GM21423 (cell line): ENCODE data around the gene PARD6G.

Experiments used
- ATAC-seq: cut with Tn5 transposase; IDR thresholded peaks from one replicate; pipeline ENCODE4 v1.9.1; 2021; ENCODE audit warnings: mild to moderate bottlenecking, moderate library complexity; ENCODE audit not compliant: unreplicated experiment

The PARD6G gene

GRCh38 chr18:80147418-80148325 is 99.6 kb downstream of the PARD6G start:
- ATAC-seq: peak; percentile 78

GRCh38 chr18:80147037-80147417 is 100.3 kb downstream of the PARD6G start:
- ATAC-seq: peak; percentile 39

- no peak for ATAC-seq
Measured at GRCh38 chr18:80145196-80145804, 102.0 kb downstream of the PARD6G start.

- ATAC-seq: no peak
Measured at GRCh38 chr18:80143881-80144280, 103.4 kb downstream of the PARD6G start.

GRCh38 chr18:80140455-80140985 is 106.8 kb downstream of the PARD6G start:
- ATAC-seq: no peak

- ATAC-seq: no peak
Measured at GRCh38 chr18:80137976-80138375, 109.3 kb downstream of the PARD6G start.

- ATAC-seq: no peak
Measured at GRCh38 chr18:80137137-80137536, 110.2 kb downstream of the PARD6G start.

- no peak for ATAC-seq
Measured at GRCh38 chr18:80136679-80137078, 110.6 kb downstream of the PARD6G start.

- ATAC-seq: no peak
Measured at GRCh38 chr18:80135136-80135535, 112.2 kb downstream of the PARD6G start.

- ATAC-seq: no peak
Measured at GRCh38 chr18:80133124-80133523, 114.2 kb downstream of the PARD6G start.

GRCh38 chr18:80132180-80132812 is 115.0 kb downstream of the PARD6G start:
- no peak for ATAC-seq

GRCh38 chr18:80130555-80130954 is 116.8 kb downstream of the PARD6G start:
- no peak for ATAC-seq

GRCh38 chr18:80129672-80130367 is 117.5 kb downstream of the PARD6G start:
- ATAC-seq: no peak

GRCh38 chr18:80127635-80128034 is 119.7 kb downstream of the PARD6G start:
- ATAC-seq: no peak

- no peak for ATAC-seq
Measured at GRCh38 chr18:80126797-80127196, 120.5 kb downstream of the PARD6G start.

GRCh38 chr18:80124131-80124530 is 123.2 kb downstream of the PARD6G start:
- no peak for ATAC-seq

GRCh38 chr18:80120932-80121331 is 126.4 kb downstream of the PARD6G start:
- ATAC-seq: no peak

GRCh38 chr18:80119111-80119510 is 128.2 kb downstream of the PARD6G start:
- no peak for ATAC-seq

- ATAC-seq: no peak
Measured at GRCh38 chr18:80115035-80115434, 132.3 kb downstream of the PARD6G start.

- ATAC-seq: no peak
Measured at GRCh38 chr18:80112624-80113248, 134.6 kb downstream of the PARD6G start.
